ENCODE data around the gene FGD6.
"Not testable (repeated sequence)": the region's sequence is repeated elsewhere in the genome, so short reads cannot be mapped to it uniquely, and the experiment has no call there.

FGD6 gene

DNA sequence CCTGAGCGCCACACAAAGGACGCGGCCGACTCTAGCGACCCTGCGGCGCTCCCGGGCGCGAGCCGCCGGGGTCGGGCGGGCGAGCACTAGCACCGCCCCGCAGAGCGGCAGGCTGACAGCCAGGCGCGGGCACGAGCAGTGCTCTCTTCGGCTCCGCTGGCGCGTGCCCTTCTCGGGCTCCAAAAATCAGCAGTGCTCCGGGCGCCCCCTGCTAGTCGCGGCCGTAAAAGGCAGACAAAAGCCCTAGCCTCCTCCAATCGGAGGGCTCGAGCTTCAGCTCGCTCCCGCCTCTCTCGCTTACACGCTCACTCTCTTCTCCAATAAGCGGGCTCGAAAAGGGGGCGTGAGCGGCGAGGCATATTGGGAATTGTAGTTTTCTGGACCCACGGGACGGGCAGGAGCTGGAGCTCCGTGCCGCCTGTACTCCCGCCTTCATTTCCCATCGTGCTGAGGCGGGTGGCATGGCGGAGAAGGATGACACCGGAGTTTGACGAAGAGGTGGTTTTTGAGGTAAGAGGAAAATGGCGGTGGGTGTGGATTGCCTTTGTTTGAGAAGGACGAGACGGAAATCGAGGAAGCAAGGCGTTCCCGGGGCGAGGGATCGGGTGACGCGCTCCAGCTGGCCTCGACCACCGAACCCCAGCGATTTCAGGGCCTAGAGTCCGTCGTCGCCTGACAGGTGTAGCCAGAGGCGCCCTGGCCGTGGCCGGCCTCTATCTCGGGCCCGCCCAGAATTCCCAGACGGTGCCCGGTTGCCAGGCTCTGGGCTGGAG lies at the start of gene FGD6, which contains the start of gene VEZT:
TSS of gene FGD6 (minus strand) at position 91 of the 773 bp plus-strand sequence. CDS start 227 bp downstream, outside the sequence.
TSS of gene VEZT (plus strand) at position 431 of the 773 bp plus-strand sequence. CDS start at position 475, 44 bp downstream.
- DNase-seq (ENCODE audit: low spot score), result peak; percentile 96

DNA sequence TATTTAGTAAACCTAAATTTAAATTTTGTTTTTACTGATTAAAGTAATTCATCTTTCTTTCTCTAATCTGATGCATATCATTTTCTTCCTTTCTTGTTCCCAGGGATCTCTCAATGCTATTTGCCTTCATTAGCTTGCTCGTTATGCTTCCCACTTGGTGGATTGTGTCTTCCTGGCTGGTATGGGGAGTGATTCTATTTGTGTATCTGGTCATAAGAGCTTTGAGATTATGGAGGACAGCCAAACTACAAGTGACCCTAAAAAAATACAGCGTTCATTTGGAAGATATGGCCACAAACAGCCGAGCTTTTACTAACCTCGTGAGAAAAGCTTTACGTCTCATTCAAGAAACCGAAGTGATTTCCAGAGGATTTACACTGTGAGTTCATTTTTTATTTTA lies 49.0 kb upstream of the FGD6 start:
- no peak for DNase-seq (ENCODE audit: low spot score)

DNA sequence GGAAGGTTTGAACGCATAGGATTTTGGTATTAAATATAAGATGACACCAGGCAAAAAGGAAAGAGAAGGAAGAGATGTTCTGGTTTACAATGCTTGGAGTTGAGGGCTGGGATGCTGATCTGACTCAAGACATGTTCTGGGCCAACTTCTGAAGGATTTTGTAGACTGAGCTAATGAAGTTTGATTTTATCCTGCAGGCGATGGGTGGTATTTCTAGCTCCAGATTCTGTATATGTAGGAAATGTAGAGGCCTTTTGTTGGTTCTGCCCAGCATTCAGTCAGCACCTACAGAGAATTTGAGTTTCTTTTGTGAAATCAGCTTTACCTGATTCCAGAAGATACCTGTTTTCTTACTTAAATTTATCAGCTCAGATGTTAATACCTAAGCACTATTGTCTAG lies 48.5 kb upstream of the FGD6 start:
- no peak for DNase-seq (ENCODE audit: low spot score)

DNA sequence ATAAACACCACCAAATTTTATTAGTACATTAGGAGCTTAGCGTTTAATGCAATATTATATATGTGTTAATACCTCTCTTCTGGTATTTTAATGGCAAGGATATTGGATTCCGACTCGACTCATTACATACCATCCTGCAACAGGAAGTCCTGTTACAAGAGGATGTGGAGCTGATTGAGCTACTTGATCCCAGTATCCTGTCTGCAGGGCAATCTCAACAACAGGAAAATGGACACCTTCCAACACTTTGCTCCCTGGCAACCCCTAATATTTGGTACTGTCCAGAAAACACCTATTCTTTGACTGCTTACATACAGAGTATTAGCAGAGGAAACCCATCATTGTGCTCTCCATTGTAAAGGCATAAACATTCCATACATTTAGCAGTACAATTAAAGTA lies 45.5 kb upstream of the FGD6 start:
- peak; percentile 25 for DNase-seq (ENCODE audit: low spot score)

DNA sequence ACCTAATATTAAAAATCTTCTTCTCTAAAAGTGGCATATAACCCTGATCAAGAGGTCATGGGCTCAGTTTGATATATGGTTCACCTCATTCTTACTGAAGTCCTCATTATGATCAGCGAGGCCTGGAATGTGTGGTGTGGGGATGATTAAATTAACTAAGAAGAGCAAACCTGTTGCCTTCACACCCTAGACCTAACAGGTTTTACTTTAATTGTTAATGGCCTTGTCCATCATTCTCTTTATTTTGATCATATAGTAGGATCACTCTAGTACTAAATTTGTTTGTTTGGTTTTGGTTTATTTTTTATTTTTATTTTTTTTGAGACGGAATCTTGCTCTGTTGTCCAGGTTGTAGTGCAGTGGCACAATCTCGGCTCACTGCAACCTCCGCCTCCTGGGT lies 43.8 kb upstream of the FGD6 start:
- DNase-seq (ENCODE audit: low spot score), result no peak

DNA sequence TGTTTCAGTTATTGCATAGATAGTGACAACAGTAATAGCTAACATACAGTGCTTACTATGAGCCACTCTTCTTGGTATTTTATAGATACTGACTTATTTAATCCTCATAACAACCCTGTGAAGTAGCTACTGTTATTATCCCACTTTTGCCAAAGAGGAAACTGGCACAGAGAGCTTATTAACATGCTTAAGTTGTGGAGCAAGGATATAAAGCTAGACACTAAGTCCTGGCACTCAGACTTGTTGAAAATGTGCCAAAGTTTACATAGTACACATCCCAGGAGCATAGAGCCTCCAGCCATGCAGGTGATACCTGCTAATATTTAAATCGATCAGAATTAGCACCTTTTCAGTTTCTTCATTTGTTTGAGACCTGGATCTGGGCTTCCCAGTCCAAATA lies 42.1 kb upstream of the FGD6 start:
- no peak for DNase-seq (ENCODE audit: low spot score)

DNA sequence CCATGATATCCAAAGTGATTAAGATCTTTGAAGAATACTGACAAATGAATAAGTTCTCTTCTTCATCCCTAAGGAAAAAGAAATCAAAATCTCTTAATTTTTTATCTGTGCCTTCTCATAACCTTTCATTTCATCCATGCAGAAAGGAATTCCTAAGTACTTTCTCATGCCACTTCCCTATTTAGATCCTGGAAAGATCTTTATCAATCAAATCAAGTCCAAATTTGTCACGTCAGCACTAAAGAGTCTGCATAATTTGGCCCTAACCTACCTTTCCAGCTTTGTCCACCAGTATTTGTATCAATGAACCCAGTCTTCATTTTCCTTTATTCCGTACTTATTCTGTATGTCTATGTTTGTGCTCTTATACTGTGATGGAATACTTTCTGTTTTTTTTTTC lies 41.5 kb upstream of the FGD6 start:
- no peak for DNase-seq (ENCODE audit: low spot score)

DNA sequence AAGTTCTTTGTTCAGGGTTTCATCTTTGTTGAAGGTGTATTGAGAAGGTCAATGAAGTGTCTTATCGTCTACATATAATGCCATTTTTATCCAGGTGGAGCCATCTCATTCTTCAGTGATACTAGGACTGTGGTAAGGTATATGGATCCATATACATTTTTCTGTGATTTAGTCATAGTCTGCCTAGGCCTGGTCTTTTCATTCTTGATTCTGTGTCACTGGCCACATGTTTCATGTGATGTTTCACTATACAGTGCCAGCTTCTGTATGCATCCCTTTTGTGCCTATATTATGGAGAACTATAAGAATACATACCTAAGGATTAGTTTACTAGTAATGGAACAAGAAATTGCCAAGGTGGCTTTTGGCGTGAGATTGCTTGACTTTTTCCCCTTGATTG lies 40.9 kb upstream of the FGD6 start:
- no peak for DNase-seq (ENCODE audit: low spot score)

DNA sequence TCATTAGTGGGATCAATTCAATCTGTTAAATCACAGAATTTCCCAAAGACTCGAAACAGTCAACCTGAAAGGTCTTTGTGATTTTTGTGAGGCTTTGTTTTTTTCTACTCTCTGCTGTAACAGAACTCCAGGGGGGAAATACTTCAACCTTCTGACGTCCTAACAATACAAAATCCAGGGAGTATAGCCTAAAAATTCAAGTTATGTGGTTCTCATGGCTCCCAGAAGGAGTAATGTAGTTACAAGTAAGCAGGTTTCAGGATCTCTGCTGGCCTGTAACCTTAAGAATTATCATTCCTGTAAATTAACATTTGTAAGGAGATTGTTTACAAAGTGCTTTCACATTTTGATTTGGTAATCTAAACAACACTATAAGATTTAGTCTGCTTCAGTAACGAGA lies 40.3 kb upstream of the FGD6 start:
- DNase-seq (ENCODE audit: low spot score), result no peak

DNA sequence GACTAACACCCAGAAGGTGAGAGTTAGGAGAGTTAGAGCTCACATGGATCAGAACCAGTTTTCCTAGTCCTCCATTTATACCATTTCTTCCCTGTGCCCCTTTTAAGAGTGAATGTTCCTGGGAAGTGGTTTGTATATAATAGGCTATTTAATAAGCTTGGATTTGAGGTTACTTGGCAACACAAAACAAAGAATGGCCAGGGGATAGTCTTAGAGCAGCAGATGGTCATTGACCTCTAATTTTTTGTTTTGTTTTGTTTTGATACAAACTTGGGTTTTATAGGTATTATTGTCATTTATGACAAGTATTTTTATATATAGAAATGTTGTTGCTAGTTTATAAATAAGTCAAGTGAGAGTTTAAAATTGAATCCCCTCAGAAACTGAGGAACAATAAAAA lies 36.1 kb upstream of the FGD6 start:
- no peak for DNase-seq (ENCODE audit: low spot score)

DNA sequence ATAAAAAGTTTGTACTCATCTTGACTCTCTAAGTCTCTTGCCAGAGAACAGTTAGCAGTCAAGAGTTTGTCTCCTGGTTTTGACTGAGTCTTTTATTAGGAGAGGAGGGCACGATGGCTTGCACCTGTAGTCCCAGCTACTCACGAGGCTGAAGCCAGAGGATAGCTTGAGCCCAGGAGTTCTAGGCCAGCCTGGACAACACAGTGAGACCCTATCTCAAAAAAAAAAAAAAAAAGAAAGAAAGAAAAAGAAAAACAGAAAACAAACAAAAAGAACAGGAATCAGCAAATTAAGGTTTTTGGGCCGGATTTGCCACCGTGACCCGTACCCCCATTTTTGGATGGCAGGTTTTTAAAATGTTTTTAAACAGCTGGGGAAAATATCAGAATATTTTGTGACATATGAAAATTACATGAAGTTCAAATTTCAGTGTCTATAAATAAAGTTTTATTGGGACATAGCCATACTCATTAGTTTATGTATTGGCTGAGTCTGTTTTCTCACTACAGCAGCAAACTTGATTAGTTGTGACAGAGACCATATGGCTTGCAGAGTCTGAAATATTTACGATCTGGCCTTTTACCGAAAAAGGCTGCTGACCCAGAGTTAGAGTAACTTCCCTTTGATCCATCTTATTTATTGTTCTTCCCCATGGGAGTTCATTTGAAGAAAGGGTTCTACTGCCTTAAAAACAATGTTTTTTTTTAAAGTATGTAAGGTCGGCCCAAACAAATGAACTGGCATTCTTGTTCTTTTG lies 31.5 kb upstream of the FGD6 start:
- no peak for DNase-seq (ENCODE audit: low spot score)

DNA sequence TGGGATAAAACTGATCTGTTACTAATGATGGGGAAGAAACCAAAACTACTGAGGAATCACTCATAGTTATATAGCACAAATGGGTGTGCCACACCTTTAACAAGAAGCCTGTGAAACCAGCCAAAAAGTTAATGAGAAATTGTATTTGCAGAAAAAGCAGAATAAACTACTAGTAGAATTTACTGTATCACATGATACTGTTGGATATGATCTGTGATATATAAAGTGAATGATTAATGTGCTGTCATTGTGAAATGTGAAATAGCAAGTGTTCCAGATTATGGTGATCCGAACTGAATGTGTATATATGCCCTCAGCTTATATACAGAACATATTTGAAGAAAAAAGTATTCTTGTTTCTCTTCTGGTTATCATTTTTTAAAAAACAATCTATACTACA lies 30.8 kb upstream of the FGD6 start:
- no peak for DNase-seq (ENCODE audit: low spot score)

DNA sequence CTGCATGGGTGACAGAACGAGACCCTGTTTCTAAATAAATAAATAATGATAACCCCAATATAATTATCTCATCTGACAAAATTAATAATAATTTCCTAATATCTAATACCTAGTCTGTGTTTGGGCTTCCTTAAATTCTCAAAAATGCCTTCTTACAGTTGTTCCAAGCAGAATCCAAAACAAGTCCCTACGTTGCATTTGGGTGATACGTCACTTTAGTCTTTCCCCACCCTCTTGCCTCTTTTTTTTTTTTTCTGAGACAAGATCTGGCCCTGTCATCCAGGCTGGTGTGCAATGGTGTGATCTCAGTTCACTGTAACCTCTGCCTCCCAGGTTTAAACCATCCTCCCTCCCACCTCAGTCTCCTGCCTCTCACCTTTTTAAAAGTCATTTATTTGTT lies 27.1 kb upstream of the FGD6 start:
- no peak for DNase-seq (ENCODE audit: low spot score)

DNA sequence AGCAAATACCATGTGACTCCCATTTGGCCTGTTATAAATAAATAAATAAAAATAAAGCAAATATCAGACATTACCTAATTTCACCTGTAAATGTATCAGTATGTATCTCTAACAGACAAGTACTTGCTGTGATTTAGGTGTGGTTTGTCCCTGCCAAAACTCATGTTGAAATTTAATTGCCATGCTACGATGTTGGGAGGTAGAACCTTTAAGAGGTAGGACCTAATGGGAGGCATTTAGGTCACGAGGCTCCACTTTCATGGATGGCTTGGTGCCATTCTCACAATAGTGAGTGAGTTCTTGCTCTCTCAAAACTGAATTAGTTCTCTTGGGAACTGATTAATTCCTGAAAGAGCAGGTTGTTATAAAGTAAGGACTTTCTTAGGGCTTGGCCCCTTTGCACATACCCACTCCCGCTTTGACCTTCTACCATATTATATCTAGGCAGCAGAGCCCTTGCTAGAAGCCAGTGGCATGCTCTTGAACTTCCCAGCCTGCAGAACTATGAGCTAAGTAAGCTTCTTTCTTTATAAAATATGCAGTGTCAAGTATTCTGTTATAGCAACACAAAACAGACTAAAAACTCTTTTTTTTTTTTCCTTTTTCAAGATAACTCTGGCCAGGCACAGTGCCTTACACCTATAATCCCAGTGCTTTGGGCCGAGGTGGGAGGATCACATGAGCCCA lies 26.4 kb upstream of the FGD6 start:
- no peak for DNase-seq (ENCODE audit: low spot score)

DNA sequence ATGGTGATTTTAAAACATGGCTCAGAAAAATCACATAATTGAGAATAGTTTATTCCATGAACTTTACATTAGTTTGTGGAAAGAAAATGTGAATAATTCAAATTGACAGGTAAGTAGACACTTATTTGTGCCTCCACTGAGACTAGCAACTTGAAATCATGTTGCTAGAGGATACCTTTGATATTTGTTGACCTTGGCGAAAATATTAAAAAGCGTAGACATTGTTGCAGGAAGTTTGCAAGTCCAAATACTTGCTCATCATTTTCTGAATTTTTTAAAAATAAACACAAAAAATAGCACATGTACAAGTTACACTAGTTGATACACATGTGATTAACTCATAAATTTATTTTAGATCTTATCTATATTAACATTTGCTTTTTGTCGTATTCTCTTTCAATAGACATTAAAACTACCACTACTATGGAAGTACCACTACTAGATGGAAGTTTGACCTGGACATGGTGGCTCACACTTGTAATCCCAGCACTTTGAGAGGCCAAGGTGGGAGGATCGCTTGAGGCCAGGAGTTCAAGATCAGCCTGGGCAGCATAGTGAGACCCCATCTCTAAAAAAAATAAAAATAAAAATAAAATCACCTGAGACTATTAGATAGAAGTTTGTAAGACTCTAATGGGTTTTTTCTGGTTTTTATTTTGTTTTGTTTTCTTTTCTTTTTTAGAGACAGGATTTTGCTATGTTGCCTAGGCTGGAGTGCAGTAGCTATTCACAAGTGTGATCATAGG lies 24.7 kb upstream of the FGD6 start:
- DNase-seq (ENCODE audit: low spot score), result no peak

DNA sequence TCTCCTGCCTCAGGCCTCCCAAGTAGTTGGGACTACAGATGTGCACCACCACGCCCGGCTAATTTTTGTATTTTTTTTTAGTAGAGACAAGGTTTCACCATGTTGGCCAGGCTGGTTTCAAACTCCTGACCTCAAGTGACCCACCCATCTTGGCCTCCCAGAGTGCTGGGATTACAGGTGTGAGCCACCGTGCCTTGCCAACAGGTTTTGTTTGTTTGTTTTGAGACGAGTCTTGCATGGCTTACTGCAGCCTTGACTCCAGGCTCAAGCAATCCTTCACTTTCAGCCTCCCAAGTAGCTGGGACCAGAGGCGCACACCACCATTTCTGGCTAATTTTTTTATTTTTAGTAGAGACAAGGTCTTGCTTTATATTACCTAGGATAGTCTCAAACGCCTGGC lies 23.9 kb upstream of the FGD6 start:
- not testable (repeated sequence) for DNase-seq (ENCODE audit: low spot score)

DNA sequence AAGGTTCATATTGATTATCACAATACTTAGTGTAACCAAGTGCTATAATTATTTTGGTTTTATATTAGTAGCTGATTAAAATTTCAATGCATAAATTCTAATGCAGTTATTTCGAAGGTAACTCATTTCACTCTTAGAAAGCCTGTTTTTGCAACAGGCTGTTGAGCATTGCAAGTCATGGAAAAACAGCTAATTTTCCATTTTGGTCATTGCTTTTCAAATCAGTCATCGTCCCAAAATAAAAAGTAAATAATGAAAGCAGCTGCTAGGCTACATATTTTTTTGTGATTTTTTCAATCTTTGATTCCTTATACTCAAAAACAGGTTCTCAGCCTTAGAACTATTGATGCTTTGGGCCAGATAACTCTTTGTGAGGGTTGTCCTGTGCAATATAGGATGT lies 23.3 kb upstream of the FGD6 start:
- DNase-seq (ENCODE audit: low spot score), result no peak

DNA sequence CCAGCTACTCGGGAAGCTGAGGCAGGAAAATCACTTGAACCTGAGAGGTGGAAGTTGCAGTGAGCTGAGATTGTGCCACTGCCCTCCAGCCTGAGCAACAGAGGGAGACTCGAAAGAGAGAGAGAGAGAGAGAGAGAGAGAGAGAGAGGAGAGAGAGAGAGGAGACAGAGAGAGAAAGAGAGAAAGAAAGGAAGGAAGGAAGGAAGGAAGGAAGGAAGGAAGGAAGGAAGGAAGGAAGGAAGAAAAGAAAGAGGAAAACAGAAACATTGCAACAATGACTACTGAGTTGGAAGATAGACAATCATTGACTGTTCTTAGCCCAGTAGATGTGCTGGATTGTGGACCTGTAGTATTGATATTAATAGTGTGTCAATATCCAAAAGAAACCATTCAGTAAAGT lies 22.6 kb upstream of the FGD6 start:
- not testable (repeated sequence) for DNase-seq (ENCODE audit: low spot score)

DNA sequence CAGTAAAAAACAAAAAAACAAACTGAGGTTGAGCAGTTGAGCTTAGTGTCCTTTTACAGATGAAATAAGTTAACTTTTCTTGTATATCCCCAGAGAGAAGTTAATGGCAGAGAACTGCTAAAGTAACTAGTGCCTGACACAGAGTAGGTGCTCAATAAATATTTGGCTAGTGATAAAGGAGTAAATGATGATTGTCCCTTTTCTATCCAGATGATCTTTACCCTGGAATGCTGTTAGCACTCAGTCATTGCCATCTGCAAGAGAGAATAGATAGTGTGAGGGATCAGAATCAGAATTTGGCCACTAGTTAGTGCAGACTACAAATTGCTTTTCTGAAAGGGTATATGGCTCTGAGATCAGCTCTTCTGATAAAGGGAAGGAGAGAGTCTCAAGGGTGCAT lies 21.9 kb upstream of the FGD6 start:
- no peak for DNase-seq (ENCODE audit: low spot score)

DNA sequence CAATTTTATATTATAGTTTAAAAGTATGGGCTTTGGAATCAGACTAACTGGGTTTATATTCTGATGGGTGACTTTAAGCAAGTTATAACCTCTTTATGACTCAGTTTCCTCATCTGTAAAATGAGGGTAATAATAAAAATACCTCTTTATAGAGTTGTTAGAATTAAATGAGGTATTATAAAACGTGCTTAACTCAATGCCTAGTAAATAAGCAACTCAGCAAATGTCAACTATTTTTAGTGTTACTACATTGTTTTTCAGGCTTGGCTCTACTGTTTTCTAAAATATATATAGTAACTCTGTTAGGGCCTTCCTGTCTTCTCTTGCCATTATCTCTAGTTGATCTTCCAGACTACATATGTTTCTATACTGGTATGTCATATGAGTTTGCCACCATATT lies 20.9 kb upstream of the FGD6 start:
- no peak for DNase-seq (ENCODE audit: low spot score)

DNA sequence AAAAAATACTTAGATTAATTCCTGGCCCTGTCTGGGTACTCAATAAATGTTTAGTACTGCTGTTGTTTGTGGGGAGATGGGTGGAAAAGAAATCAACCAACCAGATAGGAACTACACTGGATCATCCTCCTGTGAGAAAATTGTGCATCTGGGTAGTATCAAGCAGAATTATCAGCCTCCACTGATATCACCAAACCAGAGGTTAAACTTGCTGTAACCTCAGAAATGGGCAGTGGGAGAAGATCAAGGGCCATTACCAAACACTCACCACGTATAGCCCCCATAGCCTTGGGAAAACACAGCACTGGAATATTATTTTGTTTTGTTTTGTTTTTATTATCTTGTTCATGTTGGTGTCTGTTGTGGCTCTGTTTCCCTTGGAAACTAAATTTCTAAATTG lies 20.0 kb upstream of the FGD6 start:
- DNase-seq (ENCODE audit: low spot score), result no peak

DNA sequence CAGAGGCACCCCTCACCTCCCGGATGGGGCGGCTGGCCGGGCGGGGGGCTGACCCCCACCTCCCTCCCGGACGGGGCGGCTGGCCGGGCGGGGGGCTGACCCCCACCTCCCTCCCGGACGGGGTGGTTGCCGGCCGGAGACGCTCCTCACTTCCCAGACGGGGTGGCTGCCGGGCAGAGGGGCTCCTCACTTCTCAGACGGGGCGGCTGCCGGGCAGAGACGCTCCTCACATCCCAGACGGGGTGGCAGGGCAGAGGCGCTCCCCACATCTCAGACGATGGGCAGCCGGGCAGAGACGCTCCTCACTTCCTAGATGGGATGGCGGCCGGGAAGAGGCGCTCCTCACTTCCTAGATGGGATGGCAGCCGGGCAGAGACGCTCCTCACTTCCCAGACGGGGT lies 18.4 kb upstream of the FGD6 start:
- DNase-seq (ENCODE audit: low spot score), result not testable (repeated sequence)
